K562 (cell line): Measurements from ENCODE around the gene RPL36AL. TPM values are rescaled to one million over a fixed set of nuclear protein-coding genes. Genes with fewer than 3 reads are reported as not detected.

ENCODE experiments used
- ATAC-seq: fragments of 200-7000 bp; cut with Tn5 transposase; 3 replicates; pipeline ENCODE4 v1.9.1; 2020; ENCODE audit warnings: moderate library complexity
- BruUV-seq: library from RNA; stranded (reverse); fragments of 400-500 nt; replicated peaks from 2 replicates; lab custom pipeline; 2021; lab: Mats Ljungman, UMichigan
- CTCF ChIA-PET: fragments of 300-600 bp; formaldehyde crosslinking; extraction: SDS; loops from one replicate; lab custom pipeline; 2021; ENCODE audit warnings: low intra/inter-chr PET ratio; lab: Yijun Ruan, JAX
- POLR2A ChIA-PET: fragments of 300-600, 350-650 bp; sonication (Branson Sonifier 250); formaldehyde crosslinking; extraction: SDS; loops from one replicate; lab custom pipeline; 2021; ENCODE audit warnings: antibody characterized with exemption, inconsistent platforms; lab: Yijun Ruan, JAX
- DNase-seq, 4 experiments: peaks; one replicate each; pipeline versions ENCODE4 v3.0.0 to v3.0.0-alpha.2; 2011 to 2018; ENCODE audit warnings: low spot score in 3 of 4, mixed read lengths in 3 of 4; ENCODE audit errors: extremely low read depth in 1 of 4
- FAIRE-seq: peaks from 2 replicates; lab custom pipeline; 2011; peaks lifted over from hg19 to GRCh38; lab: Jason Lieb, UNC
- H2AFZ ChIP-seq: 2 replicates; pipeline ENCODE4 v1.6.0; 2011; ENCODE audit warnings: low read depth, low read length, control low read depth, inconsistent platforms
- H3K27ac ChIP-seq: fragments of 200-600 bp; 3 replicates; pipeline ENCODE4 v1.8.0; 2011; ENCODE audit warnings: low read depth, mild to moderate bottlenecking, control low read depth, inconsistent platforms, low read length, moderate library complexity, mixed read lengths; ENCODE audit errors: extremely low read depth
- H3K27me3 ChIP-seq, 2 experiments: fragments of 300-600 bp in 1 of 2; 2 replicates in 1 of 2; 3 replicates in 1 of 2; pipeline versions ENCODE4 v1.6.0 to v1.8.0; 2011; ENCODE audit warnings: inconsistent platforms in 2 of 2, low read length in 2 of 2, mild to moderate bottlenecking in 1 of 2, mixed read lengths in 1 of 2, moderate library complexity in 1 of 2; ENCODE audit not compliant: control insufficient read depth in 2 of 2, insufficient read depth in 2 of 2
- H3K36me3 ChIP-seq: fragments of 300-600 bp; 3 replicates; pipeline ENCODE4 v1.8.0; 2011; ENCODE audit warnings: mild to moderate bottlenecking, low read length, inconsistent platforms; ENCODE audit not compliant: control insufficient read depth, insufficient read depth
- H3K4me1 ChIP-seq, 2 experiments: fragments of 200-600 bp in 1 of 2; replicated peaks in 1 of 2; 2 replicates in 1 of 2; 3 replicates in 1 of 2; pipeline versions ENCODE4 v1.5.1 to v1.8.0; 2011; ENCODE audit warnings: inconsistent platforms in 2 of 2, low read length in 2 of 2, mild to moderate bottlenecking in 1 of 2, mixed read lengths in 1 of 2, moderate library complexity in 1 of 2; ENCODE audit not compliant: control insufficient read depth in 2 of 2, insufficient read depth in 2 of 2
- H3K4me2 ChIP-seq: 2 replicates; pipeline ENCODE4 v1.6.1; 2011; ENCODE audit warnings: low read length, control low read depth, inconsistent platforms, mixed read lengths; ENCODE audit not compliant: insufficient read depth
- H3K4me3 ChIP-seq: fragments of 200-600 bp; sonication (generic), shearing (Covaris generic); 2 replicates; pipeline ENCODE4 v1.5.1; 2016; ENCODE audit warnings: control low read depth, inconsistent platforms
- H3K79me2 ChIP-seq: fragments of 200-600 bp; 3 replicates; pipeline ENCODE4 v1.8.0; 2011; ENCODE audit warnings: low read length, inconsistent platforms; ENCODE audit not compliant: control insufficient read depth, insufficient read depth
- H3K9ac ChIP-seq, 2 experiments: 2 replicates each; pipeline versions ENCODE4 v1.6.0 to v1.6.1; 2011; ENCODE audit warnings: low read depth in 2 of 2, low read length in 2 of 2, control low read depth in 1 of 2, inconsistent platforms in 1 of 2, mild to moderate bottlenecking in 1 of 2, mixed read lengths in 1 of 2; ENCODE audit not compliant: insufficient read depth in 1 of 2
- H3K9me1 ChIP-seq: one replicate; pipeline ENCODE4 v1.6.0; 2011; ENCODE audit warnings: inconsistent platforms, mild to moderate bottlenecking, low read length, moderate library complexity; ENCODE audit not compliant: control insufficient read depth, insufficient read depth
- H3K9me3 ChIP-seq: replicated peaks from 2 replicates; pipeline ENCODE4 v1.5.1; 2011; ENCODE audit warnings: low read depth, low read length, inconsistent platforms; ENCODE audit not compliant: control insufficient read depth, insufficient read depth
- H4K20me1 ChIP-seq: replicated peaks from 2 replicates; pipeline ENCODE4 v1.6.1; 2011; ENCODE audit warnings: low read length, inconsistent platforms, mixed read lengths; ENCODE audit not compliant: control insufficient read depth, insufficient read depth
- GTF2F1 ChIP-seq: IDR thresholded peaks from 2 replicates; pipeline ENCODE4 v1.6.1; 2011; ENCODE audit warnings: low read depth, low read length, improper control_type of control experiment
- MAFK ChIP-seq: IDR thresholded peaks from 2 replicates; pipeline ENCODE4 v1.6.1; 2011; ENCODE audit warnings: low read length, improper control_type of control experiment
- MED1 ChIP-seq: sonication (generic); formaldehyde crosslinking; IDR thresholded peaks from 2 replicates; pipeline ENCODE4 v1.8.1; 2023; ENCODE audit warnings: missing genetic modification reagents, borderline replicate concordance
- ZNF23 ChIP-seq: fragments of 250-450 bp; sonication (Bioruptor Pico); IDR thresholded peaks from 2 replicates; pipeline ENCODE4 v1.4.0; 2020; ENCODE audit warnings: mild to moderate bottlenecking
- ZNF644 ChIP-seq: fragments of 200-800 bp; sonication (Bioruptor generic); IDR thresholded peaks from 2 replicates; pipeline ENCODE4 v1.6.1; 2016; ENCODE audit warnings: low read depth, missing genetic modification characterization, missing compliant biosample characterization
- ZNF766 ChIP-seq: fragments of 200-800 bp; sonication (Bioruptor generic); conservative IDR thresholded peaks from 2 replicates; pipeline ENCODE4 v1.6.1; 2016; ENCODE audit warnings: missing genetic modification characterization, missing compliant biosample characterization
- WGBS: fragments of 100-300 bp; shearing (Covaris generic); methylation state at CpG from one replicate; pipeline ENCODE4 v1.1.6; 2016; ENCODE audit warnings: low coverage, mixed read lengths; ENCODE audit not compliant: insufficient coverage; ENCODE audit errors: missing lambda C conversion rate; 5-methylcytosine and 5-hydroxymethylcytosine counted together
- in situ Hi-C: fragments of 300-500 bp; cut with MboI; formaldehyde crosslinking; loops from 4 replicates; pipeline ENCODE4 v1.15.0; 2018; ENCODE audit warnings: inconsistent platforms, mixed read lengths
- intact Hi-C: fragments of 100-400 bp; cut with micrococcal nuclease; formaldehyde crosslinking; loops from 2 replicates; pipeline ENCODE4 v1.14.2; 2022
- polyA plus RNA-seq, 8 experiments: library from polyadenylated mRNA; depleted of rRNA in 4 of 8; stranded (reverse) in 5 of 8; unstranded in 3 of 8; fragments of >200 nt; fragmentation: Nextera tagmentation in 2 of 8; fragmentation: Illumina TruSeq in 1 of 8; extraction: Ambion mirVana in 2 of 8; extraction: Trizol in 1 of 8; gene quantifications; 2 replicates each; pipeline versions ENCODE4 v1.2.1 to v1.2.3, GENCODE V29; 2011 to 2014; ENCODE audit warnings: inconsistent platforms in 1 of 8, missing spikeins in 1 of 8
- total RNA-seq, 7 experiments: library from RNA; depleted of rRNA in 6 of 7; stranded (reverse); fragments of >200 nt in 6 of 7; fragmentation: Illumina TruSeq in 2 of 7; extraction: Trizol in 2 of 7; gene quantifications; 2 replicates each; pipeline versions ENCODE4 v1.2.1 to v1.2.3, GENCODE V29; 2011 to 2021; ENCODE audit warnings: low replicate concordance in 1 of 7
- TF ChIP-seq, protein P1 (sequence below): IDR thresholded peaks from 3 replicates; pipeline ENCODE4 v1.6.1; 2011; ENCODE audit warnings: borderline replicate concordance, mild to moderate bottlenecking; ENCODE audit not compliant: insufficient read length, insufficient read depth
- TF ChIP-seq, protein P2 (sequence below): fragments of 250-450 bp; sonication (Bioruptor Pico); IDR thresholded peaks from 2 replicates; pipeline ENCODE4 v1.4.0; 2020

Gene RPL36AL
- total and polyA plus RNA-seq, 9 of the 15 experiments (the other 6 are each of a cell fraction or from before 2014, with no cell fraction given), result 146 to 674 (median 360) TPM

DNA sequence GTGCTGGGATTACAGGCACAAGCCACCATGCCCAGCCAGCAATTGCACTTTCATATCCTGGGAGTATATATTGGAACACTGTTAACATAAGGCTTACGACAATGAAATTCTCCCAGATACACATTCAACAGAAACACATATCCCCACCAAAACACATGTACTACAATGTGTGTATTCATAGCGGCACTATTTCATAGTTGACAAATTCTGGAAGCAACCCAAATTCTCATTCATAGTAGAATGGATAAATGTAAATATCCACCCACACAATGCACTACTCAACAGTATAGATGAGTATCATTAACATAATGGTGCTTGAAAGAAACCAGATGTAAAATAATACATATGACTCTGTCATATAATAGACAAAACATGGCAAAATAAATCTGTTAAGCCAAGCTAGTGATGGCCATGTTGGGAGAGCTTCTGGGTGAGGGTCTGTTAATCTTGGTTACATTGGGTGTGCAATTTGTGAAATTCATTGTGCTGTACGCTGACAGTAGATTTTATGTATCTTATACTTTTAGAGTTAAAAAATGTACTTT lies 17.2 kb upstream of the RPL36AL start:
- in situ Hi-C loops, result loop anchor here (25.0 kb wide), 1 partner anchor 475 kb away; the partner anchor contains the start of gene VCPKMT
- H3K4me2 ChIP-seq, result no peak overlapping the region
- TF ChIP-seq GTF2F1 (no peak), ZNF766 (no peak), ZNF23 (CRISPR knock-in tag) (no peak), MAFK (no peak), ZNF644 (no peak), MED1 (CRISPR knock-in tag) (no peak)
- TF ChIP-seq, protein P1, sequence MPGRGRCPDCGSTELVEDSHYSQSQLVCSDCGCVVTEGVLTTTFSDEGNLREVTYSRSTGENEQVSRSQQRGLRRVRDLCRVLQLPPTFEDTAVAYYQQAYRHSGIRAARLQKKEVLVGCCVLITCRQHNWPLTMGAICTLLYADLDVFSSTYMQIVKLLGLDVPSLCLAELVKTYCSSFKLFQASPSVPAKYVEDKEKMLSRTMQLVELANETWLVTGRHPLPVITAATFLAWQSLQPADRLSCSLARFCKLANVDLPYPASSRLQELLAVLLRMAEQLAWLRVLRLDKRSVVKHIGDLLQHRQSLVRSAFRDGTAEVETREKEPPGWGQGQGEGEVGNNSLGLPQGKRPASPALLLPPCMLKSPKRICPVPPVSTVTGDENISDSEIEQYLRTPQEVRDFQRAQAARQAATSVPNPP, result no peak
- TF ChIP-seq, protein P2, sequence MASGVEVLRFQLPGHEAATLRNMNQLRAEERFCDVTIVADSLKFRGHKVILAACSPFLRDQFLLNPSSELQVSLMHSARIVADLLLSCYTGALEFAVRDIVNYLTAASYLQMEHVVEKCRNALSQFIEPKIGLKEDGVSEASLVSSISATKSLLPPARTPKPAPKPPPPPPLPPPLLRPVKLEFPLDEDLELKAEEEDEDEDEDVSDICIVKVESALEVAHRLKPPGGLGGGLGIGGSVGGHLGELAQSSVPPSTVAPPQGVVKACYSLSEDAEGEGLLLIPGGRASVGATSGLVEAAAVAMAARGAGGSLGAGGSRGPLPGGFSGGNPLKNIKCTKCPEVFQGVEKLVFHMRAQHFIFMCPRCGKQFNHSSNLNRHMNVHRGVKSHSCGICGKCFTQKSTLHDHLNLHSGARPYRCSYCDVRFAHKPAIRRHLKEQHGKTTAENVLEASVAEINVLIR (CRISPR knock-in tag), result no peak
- TF ChIP-seq, all 486 proteins: peak for 0
- Histone ChIP-seq H3K27ac (no peak overlapping the region), H3K9me1 (no peaks in the 10 kb centered on the region), H3K36me3 (peaks cover 42% of the 10 kb centered on the region), H3K27me3 (no peaks in the 10 kb centered on the region), H2AFZ (no peak overlapping the region), H3K4me1 (peaks cover 14 to 20% of the 10 kb centered on the region in 2 experiments; a peak in 4 of 5 replicates), H3K9ac (no peak overlapping the region), H3K4me3 (no peak overlapping the region), H4K20me1 (no peaks in the 10 kb centered on the region), H3K79me2 (peaks cover 91% of the 10 kb centered on the region), H3K9me3 (no peaks in the 10 kb centered on the region)
- FAIRE-seq (no peak), DNase-seq (no peak), ATAC-seq (no peak)
- ChIA-PET CTCF (no interaction called here), POLR2A (interaction anchor here (1.1 to 1.7 kb wide), 2 partner anchors 9 to 130 kb away, joined by 4 to 5 read pairs; partner anchors contain the start of gene KLHDC2)
- BruUV-seq, result no TSS peak
- 98% methylated on average over 3 of the region's 3 CpGs for WGBS
- intact Hi-C loops, result no loop called here
